PC-3 (cell line): ENCODE results near the gene THUMPD3. TPM values are rescaled to one million over a fixed set of nuclear protein-coding genes. Genes with fewer than 3 reads are reported as not detected.

Source experiments
- ATAC-seq: fragments of 200-7000 bp; cut with Tn5 transposase; 2 replicates; pipeline ENCODE4 v1.9.1; 2020; ENCODE audit warnings: mild to moderate bottlenecking, moderate library complexity
- BruUV-seq: library from RNA; stranded (reverse); fragments of 400-500 nt; replicated peaks from 2 replicates; lab custom pipeline; 2021; lab: Mats Ljungman, UMichigan
- CTCF ChIA-PET: fragments of 300-600 bp; sonication (Branson Sonifier 250); formaldehyde crosslinking; loops from one replicate; lab custom pipeline; 2022; ENCODE audit warnings: antibody characterized with exemption; lab: Charles Lee
- POLR2A ChIA-PET: fragments of 300-600 bp; sonication (Branson Sonifier 250); formaldehyde crosslinking; loops from one replicate; lab custom pipeline; 2022; ENCODE audit warnings: antibody characterized with exemption; ENCODE audit not compliant: unreplicated experiment; lab: Charles Lee
- DNase-seq: peaks from one replicate; pipeline ENCODE4 v3.0.0-alpha.2; 2015
- H2AFZ ChIP-seq: fragments of 300-600 bp; sonication (generic); 2 replicates; pipeline ENCODE4 v1.6.0; 2016; ENCODE audit warnings: antibody characterized with exemption, low read length
- H3F3A ChIP-seq: fragments of 300-600 bp; sonication (generic); one replicate; pipeline ENCODE4 v1.6.0; 2017; ENCODE audit warnings: antibody characterized with exemption, low read length, control low read depth, mild to moderate bottlenecking; ENCODE audit not compliant: unreplicated experiment
- H3K27ac ChIP-seq: fragments of 300-600 bp; sonication (generic); 2 replicates; pipeline ENCODE4 v1.5.1; 2016; ENCODE audit warnings: mild to moderate bottlenecking, low read length
- H3K27me3 ChIP-seq: fragments of 300-600 bp; sonication (generic); 2 replicates; pipeline ENCODE4 v1.6.1; 2016; ENCODE audit warnings: low read length, mixed read lengths
- H3K36me3 ChIP-seq: fragments of 300-600 bp; sonication (generic); 2 replicates; pipeline ENCODE4 v1.6.1; 2016; ENCODE audit warnings: low read depth, mixed run types, low read length, mixed read lengths
- H3K4me1 ChIP-seq: fragments of 300-600 bp; sonication (generic); 2 replicates; pipeline ENCODE4 v1.5.1; 2016; ENCODE audit warnings: low read length; ENCODE audit not compliant: insufficient read depth
- H3K4me2 ChIP-seq: fragments of 300-600 bp; sonication (generic); 2 replicates; pipeline ENCODE4 v1.6.0; 2016; ENCODE audit warnings: low read length
- H3K4me3 ChIP-seq: fragments of 300-600 bp; sonication (generic); 2 replicates; pipeline ENCODE4 v1.5.1; 2016; ENCODE audit warnings: mild to moderate bottlenecking, low read length, mixed read lengths
- H3K79me2 ChIP-seq: fragments of 300-600 bp; sonication (generic); 2 replicates; pipeline ENCODE4 v1.6.1; 2017; ENCODE audit warnings: low read length, mixed read lengths
- H3K9ac ChIP-seq: fragments of 300-600 bp; sonication (generic); 2 replicates; pipeline ENCODE4 v1.6.0; 2016; ENCODE audit warnings: mild to moderate bottlenecking, low read length
- H3K9me2 ChIP-seq: fragments of 300-600 bp; sonication (generic); replicated peaks from 2 replicates; pipeline ENCODE4 v1.6.1; 2016; ENCODE audit warnings: mixed run types, low read length, mixed read lengths
- H3K9me3 ChIP-seq: fragments of 300-600 bp; sonication (generic); 2 replicates; pipeline ENCODE4 v1.6.1; 2016; ENCODE audit warnings: low read length, mixed read lengths
- H4K20me1 ChIP-seq: fragments of 300-600 bp; sonication (generic); 2 replicates; pipeline ENCODE4 v1.6.1; 2016; ENCODE audit warnings: low read length, mixed read lengths
- EZH2 ChIP-seq: fragments of 300-600 bp; sonication (generic); IDR thresholded peaks from one replicate; pipeline ENCODE4 v1.6.1; 2017; ENCODE audit warnings: antibody characterized with exemption, mild to moderate bottlenecking, low read length; ENCODE audit not compliant: unreplicated experiment
- EZH2phosphoT487 ChIP-seq: fragments of 300-600 bp; sonication (generic); IDR thresholded peaks from 2 replicates; pipeline ENCODE4 v1.6.1; 2018; ENCODE audit warnings: mild to moderate bottlenecking, antibody characterized with exemption, low read length, borderline replicate concordance
- intact Hi-C: fragments of 100-400 bp; cut with micrococcal nuclease; formaldehyde crosslinking; loops from 2 replicates; pipeline ENCODE4 v1.9.0; 2023
- total RNA-seq: library from RNA; depleted of rRNA; stranded (reverse); fragments of >200 nt; gene quantifications from 2 replicates; pipeline ENCODE4 v1.2.3, GENCODE V29; 2014
- TF ChIP-seq, protein P1 (sequence below): fragments of 300-600 bp; sonication (generic); conservative IDR thresholded peaks from 2 replicates; pipeline ENCODE4 v1.5.1; 2017; ENCODE audit warnings: antibody characterized with exemption, low read depth, mild to moderate bottlenecking, low read length

Gene THUMPD3
- total RNA-seq, 1 experiment from 2014 or later, result 45.3 TPM

GRCh38 chr3:9316881-9317361 lies 45.9 kb upstream of the THUMPD3 start:
- H3K36me3 ChIP-seq, result no peaks in the 10 kb centered on the region
- no peak overlapping the region for H3K4me3 ChIP-seq
- no peaks in the 10 kb centered on the region for H4K20me1 ChIP-seq
- CTCF ChIA-PET, result no interaction called here
- 0 out of 2 replicates have a peak overlapping the region, but pooled peaks have one; percentile 23 for H2AFZ ChIP-seq
- no peaks in the 10 kb centered on the region for H3K79me2 ChIP-seq
- no peak overlapping the region; the same call in 1 of the 2 replicates for H3K4me2 ChIP-seq
- no peak overlapping the region for H3K27ac ChIP-seq
- H3K4me1 ChIP-seq, result peaks cover 12% of the 10 kb centered on the region; the same call in 1 of the 2 replicates
- TF ChIP-seq, protein P1, sequence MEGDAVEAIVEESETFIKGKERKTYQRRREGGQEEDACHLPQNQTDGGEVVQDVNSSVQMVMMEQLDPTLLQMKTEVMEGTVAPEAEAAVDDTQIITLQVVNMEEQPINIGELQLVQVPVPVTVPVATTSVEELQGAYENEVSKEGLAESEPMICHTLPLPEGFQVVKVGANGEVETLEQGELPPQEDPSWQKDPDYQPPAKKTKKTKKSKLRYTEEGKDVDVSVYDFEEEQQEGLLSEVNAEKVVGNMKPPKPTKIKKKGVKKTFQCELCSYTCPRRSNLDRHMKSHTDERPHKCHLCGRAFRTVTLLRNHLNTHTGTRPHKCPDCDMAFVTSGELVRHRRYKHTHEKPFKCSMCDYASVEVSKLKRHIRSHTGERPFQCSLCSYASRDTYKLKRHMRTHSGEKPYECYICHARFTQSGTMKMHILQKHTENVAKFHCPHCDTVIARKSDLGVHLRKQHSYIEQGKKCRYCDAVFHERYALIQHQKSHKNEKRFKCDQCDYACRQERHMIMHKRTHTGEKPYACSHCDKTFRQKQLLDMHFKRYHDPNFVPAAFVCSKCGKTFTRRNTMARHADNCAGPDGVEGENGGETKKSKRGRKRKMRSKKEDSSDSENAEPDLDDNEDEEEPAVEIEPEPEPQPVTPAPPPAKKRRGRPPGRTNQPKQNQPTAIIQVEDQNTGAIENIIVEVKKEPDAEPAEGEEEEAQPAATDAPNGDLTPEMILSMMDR, result no peak
- no peak for TF ChIP-seq EZH2
- no peak for TF ChIP-seq EZH2phosphoT487
- no peaks in the 10 kb centered on the region for H3K9me2 ChIP-seq
- intact Hi-C loops, result no loop called here
- ATAC-seq, result peak; percentile 53
- H3K27me3 ChIP-seq, result no peaks in the 10 kb centered on the region
- DNase-seq, result no peak
- BruUV-seq, result no TSS peak
- no peak overlapping the region for H3K9ac ChIP-seq
- POLR2A ChIA-PET, result no interaction called here
- no peaks in the 10 kb centered on the region for H3K9me3 ChIP-seq
- H3F3A ChIP-seq, result no peaks in the 10 kb centered on the region

DNA sequence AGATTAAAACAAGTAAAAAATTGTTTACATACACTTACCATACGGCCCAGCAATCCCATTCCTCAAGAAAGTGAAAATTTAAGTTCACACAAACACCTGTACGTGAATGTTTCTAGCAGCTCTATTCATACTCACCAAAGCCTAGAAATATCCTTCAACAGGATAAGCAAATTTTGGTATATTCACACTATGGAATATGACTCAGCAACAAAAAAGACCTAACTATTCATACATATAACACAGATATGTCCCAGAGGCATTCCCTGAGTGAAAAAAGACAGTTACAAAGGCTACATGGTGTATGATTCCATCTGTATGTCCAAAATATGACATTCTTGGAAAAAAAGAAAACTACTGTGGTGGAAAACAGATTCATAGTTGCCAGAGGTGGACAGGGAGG lies 40.1 kb upstream of the THUMPD3 start:
- intact Hi-C loops, result no loop called here
- H3F3A ChIP-seq, result no peaks in the 10 kb centered on the region
- no peak overlapping the region for H3K4me2 ChIP-seq
- H3K4me1 ChIP-seq, result no peaks in the 10 kb centered on the region
- no peak overlapping the region for H3K9ac ChIP-seq
- no peak overlapping the region for H3K4me3 ChIP-seq
- peaks cover 10% of the 10 kb centered on the region for H3K36me3 ChIP-seq
- ChIA-PET POLR2A (no interaction called here), CTCF (no interaction called here)
- TF ChIP-seq, protein P1, result no peak
- no peak for TF ChIP-seq EZH2
- no peak for TF ChIP-seq EZH2phosphoT487
- no peaks in the 10 kb centered on the region for H3K27me3 ChIP-seq
- DNase-seq (no peak), ATAC-seq (no peak)
- no peaks in the 10 kb centered on the region for H3K79me2 ChIP-seq
- no peaks in the 10 kb centered on the region for H4K20me1 ChIP-seq
- H2AFZ ChIP-seq, result no peak overlapping the region
- H3K27ac ChIP-seq, result no peak overlapping the region
- H3K9me3 ChIP-seq, result peaks cover 8% of the 10 kb centered on the region
- no peaks in the 10 kb centered on the region for H3K9me2 ChIP-seq
- BruUV-seq, result no TSS peak

- intact Hi-C loops, result no loop called here
- Histone ChIP-seq H3K27ac (no peak overlapping the region), H3F3A (no peaks in the 10 kb centered on the region), H3K4me3 (no peak overlapping the region), H3K9ac (no peak overlapping the region), H3K79me2 (no peaks in the 10 kb centered on the region), H3K9me2 (no peaks in the 10 kb centered on the region), H3K27me3 (no peaks in the 10 kb centered on the region), H3K4me2 (no peak overlapping the region), H4K20me1 (no peaks in the 10 kb centered on the region), H3K36me3 (peaks cover 17% of the 10 kb centered on the region), H3K4me1 (no peaks in the 10 kb centered on the region), H3K9me3 (peaks cover 17% of the 10 kb centered on the region), H2AFZ (no peak overlapping the region)
- TF ChIP-seq, protein P1, result no peak
- no peak for TF ChIP-seq EZH2
- no peak for TF ChIP-seq EZH2phosphoT487
- BruUV-seq, result no TSS peak
- CTCF ChIA-PET, result no interaction called here
- POLR2A ChIA-PET, result no interaction called here
- no peak for DNase-seq
- ATAC-seq, result no peak
Observed at GRCh38 chr3:9324944-9325343, 37.9 kb upstream of the THUMPD3 start.
